Measurements from ENCODE around the gene MYO5A.
"Not testable (repeated sequence)": the region's sequence is repeated elsewhere in the genome, so short reads cannot be mapped to it uniquely, and the experiment has no call there.

The MYO5A gene

GRCh38 chr15:52495125-52495524, 33.6 kb downstream of the MYO5A start:
- no peak for DNase-seq (ENCODE audit: extremely low spot score)
- ChIA-PET POLR2A (no interaction called here), CTCF (no interaction called here)
- TF ChIP-seq ELF4 (IDR thresholded peaks at IDR 0.05), result no peak

- no peak for DNase-seq (ENCODE audit: extremely low spot score)
- no peak for TF ChIP-seq NFRKB (IDR thresholded peaks at IDR 0.05)
- no peak for TF ChIP-seq HDGF (IDR thresholded peaks at IDR 0.05; ENCODE audit: borderline replicate concordance)
- no peak for TF ChIP-seq FOXA1 (IDR thresholded peaks at IDR 0.05)
- no peak for TF ChIP-seq SUZ12 (IDR thresholded peaks at IDR 0.05)
- TF ChIP-seq ELF4 (IDR thresholded peaks at IDR 0.05), result no peak
- TF ChIP-seq LEF1 (IDR thresholded peaks at IDR 0.05; ENCODE audit: borderline replicate concordance), result no peak
- no peak for TF ChIP-seq CTBP1 (IDR thresholded peaks at IDR 0.05; ENCODE audit: borderline replicate concordance)
- no peak for TF ChIP-seq ARNT (IDR thresholded peaks at IDR 0.05)
- no peak for TF ChIP-seq TARDBP (IDR thresholded peaks at IDR 0.05)
- TF ChIP-seq, protein P1, sequence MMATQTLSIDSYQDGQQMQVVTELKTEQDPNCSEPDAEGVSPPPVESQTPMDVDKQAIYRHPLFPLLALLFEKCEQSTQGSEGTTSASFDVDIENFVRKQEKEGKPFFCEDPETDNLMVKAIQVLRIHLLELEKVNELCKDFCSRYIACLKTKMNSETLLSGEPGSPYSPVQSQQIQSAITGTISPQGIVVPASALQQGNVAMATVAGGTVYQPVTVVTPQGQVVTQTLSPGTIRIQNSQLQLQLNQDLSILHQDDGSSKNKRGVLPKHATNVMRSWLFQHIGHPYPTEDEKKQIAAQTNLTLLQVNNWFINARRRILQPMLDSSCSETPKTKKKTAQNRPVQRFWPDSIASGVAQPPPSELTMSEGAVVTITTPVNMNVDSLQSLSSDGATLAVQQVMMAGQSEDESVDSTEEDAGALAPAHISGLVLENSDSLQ (IDR thresholded peaks at IDR 0.05), result no peak
- TF ChIP-seq FOXK2 (IDR thresholded peaks at IDR 0.05), result no peak
- TF ChIP-seq L3MBTL2 (conservative IDR thresholded peaks at IDR 0.05), result no peak
- CTCF ChIA-PET, result no interaction called here
- POLR2A ChIA-PET, result no interaction called here
Measured at GRCh38 chr15:52493968-52494367, 34.7 kb downstream of the MYO5A start.

DNA sequence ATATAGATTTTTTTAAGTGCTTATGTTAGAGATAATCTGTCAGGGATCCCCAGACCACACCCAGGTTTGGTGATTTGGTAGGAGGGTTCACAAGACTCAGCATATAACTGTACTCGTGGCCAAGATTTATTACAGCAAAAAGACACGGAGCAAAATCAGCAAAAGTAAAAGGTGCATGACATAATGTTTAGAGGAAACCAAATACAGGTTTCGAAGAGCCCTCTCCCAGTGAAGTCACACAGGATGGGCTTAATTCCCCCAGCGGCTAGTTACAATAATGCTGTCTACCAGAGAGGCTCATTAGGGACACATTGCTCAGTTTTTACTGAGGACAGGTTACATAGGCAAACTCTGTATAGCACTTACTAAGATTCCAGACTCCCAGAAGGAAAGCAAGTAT, 36.5 kb downstream of the MYO5A start:
- TF ChIP-seq FOXM1 (IDR thresholded peaks at IDR 0.05; ENCODE audit: borderline replicate concordance) (no peak), NFRKB (IDR thresholded peaks at IDR 0.05) (no peak), L3MBTL2 (conservative IDR thresholded peaks at IDR 0.05) (no peak), FOXA1 (IDR thresholded peaks at IDR 0.05) (no peak), FOXK2 (IDR thresholded peaks at IDR 0.05) (no peak), CTBP1 (IDR thresholded peaks at IDR 0.05; ENCODE audit: borderline replicate concordance) (no peak), ZNF384 (IDR thresholded peaks at IDR 0.05) (no peak), TARDBP (IDR thresholded peaks at IDR 0.05) (no peak), ELF4 (IDR thresholded peaks at IDR 0.05) (no peak), SUZ12 (IDR thresholded peaks at IDR 0.05) (no peak), LEF1 (IDR thresholded peaks at IDR 0.05; ENCODE audit: borderline replicate concordance) (no peak), BHLHE40 (IDR thresholded peaks at IDR 0.05; ENCODE audit: borderline replicate concordance) (no peak), HDGF (IDR thresholded peaks at IDR 0.05; ENCODE audit: borderline replicate concordance) (no peak), ARNT (IDR thresholded peaks at IDR 0.05) (no peak), SP1 (IDR thresholded peaks at IDR 0.05) (no peak)
- TF ChIP-seq, protein P1 (IDR thresholded peaks at IDR 0.05), result no peak
- DNase-seq (ENCODE audit: extremely low spot score), result peak; percentile 12
- CTCF ChIA-PET, result no interaction called here
- POLR2A ChIA-PET, result no interaction called here

GRCh38 chr15:52491472-52491871, 37.2 kb downstream of the MYO5A start:
- TF ChIP-seq, protein P1 (IDR thresholded peaks at IDR 0.05), result no peak
- TF ChIP-seq SUZ12 (IDR thresholded peaks at IDR 0.05), result no peak
- no peak for TF ChIP-seq CTBP1 (IDR thresholded peaks at IDR 0.05; ENCODE audit: borderline replicate concordance)
- no peak for TF ChIP-seq L3MBTL2 (conservative IDR thresholded peaks at IDR 0.05)
- TF ChIP-seq HDGF (IDR thresholded peaks at IDR 0.05; ENCODE audit: borderline replicate concordance), result no peak
- no peak for TF ChIP-seq NFRKB (IDR thresholded peaks at IDR 0.05)
- no peak for TF ChIP-seq FOXM1 (IDR thresholded peaks at IDR 0.05; ENCODE audit: borderline replicate concordance)
- no peak for TF ChIP-seq ARNT (IDR thresholded peaks at IDR 0.05)
- no peak for TF ChIP-seq TARDBP (IDR thresholded peaks at IDR 0.05)
- no peak for TF ChIP-seq FOXK2 (IDR thresholded peaks at IDR 0.05)
- no peak for TF ChIP-seq ELF4 (IDR thresholded peaks at IDR 0.05)
- no peak for TF ChIP-seq LEF1 (IDR thresholded peaks at IDR 0.05; ENCODE audit: borderline replicate concordance)
- no peak for TF ChIP-seq ZNF384 (IDR thresholded peaks at IDR 0.05)
- no peak for TF ChIP-seq SP1 (IDR thresholded peaks at IDR 0.05)
- no peak for TF ChIP-seq FOXA1 (IDR thresholded peaks at IDR 0.05)
- no peak for TF ChIP-seq BHLHE40 (IDR thresholded peaks at IDR 0.05; ENCODE audit: borderline replicate concordance)
- DNase-seq (ENCODE audit: extremely low spot score), result no peak
- POLR2A ChIA-PET, result no interaction called here
- CTCF ChIA-PET, result no interaction called here

GRCh38 chr15:52489430-52489829, 39.2 kb downstream of the MYO5A start:
- POLR2A ChIA-PET; CTCF ChIA-PET; DNase-seq (ENCODE audit: extremely low spot score): not testable (repeated sequence)

DNA sequence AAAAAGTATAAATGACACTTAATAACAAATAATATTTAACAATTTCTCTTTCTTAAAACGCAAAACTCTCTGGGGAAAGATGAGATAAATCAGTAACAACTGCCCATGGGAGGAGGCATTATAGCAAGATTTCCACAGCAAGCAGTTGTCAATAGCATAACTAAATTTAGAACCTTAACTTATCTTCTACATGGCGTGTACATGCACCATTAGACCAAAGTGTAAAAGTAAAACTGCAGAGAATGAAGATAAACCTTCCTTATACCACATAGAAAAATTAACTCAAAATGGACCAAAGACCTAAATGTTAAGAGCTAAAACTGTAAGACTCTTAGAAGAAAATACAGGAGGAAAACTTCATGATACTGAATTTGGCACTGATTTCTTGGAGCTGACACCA, 39.9 kb downstream of the MYO5A start:
- no peak for TF ChIP-seq SP1 (IDR thresholded peaks at IDR 0.05)
- TF ChIP-seq ELF4 (IDR thresholded peaks at IDR 0.05), result no peak
- CTCF ChIA-PET, result no interaction called here
- no peak for DNase-seq (ENCODE audit: extremely low spot score)
- POLR2A ChIA-PET, result no interaction called here
